Fibroblast of skin of scalp (primary cell): ENCODE data around the gene PIK3R1.
A peak's percentile ranks its signal among the peaks of the same experiment; 100 is the strongest.
"Not testable (repeated sequence)": the region's sequence is repeated elsewhere in the genome, so short reads cannot be mapped to it uniquely, and the experiment has no call there.

ENCODE experiments used
- DNase-seq: peaks from one replicate; pipeline ENCODE4 v3.0.0-alpha.2; 2013

PIK3R1 gene

DNA sequence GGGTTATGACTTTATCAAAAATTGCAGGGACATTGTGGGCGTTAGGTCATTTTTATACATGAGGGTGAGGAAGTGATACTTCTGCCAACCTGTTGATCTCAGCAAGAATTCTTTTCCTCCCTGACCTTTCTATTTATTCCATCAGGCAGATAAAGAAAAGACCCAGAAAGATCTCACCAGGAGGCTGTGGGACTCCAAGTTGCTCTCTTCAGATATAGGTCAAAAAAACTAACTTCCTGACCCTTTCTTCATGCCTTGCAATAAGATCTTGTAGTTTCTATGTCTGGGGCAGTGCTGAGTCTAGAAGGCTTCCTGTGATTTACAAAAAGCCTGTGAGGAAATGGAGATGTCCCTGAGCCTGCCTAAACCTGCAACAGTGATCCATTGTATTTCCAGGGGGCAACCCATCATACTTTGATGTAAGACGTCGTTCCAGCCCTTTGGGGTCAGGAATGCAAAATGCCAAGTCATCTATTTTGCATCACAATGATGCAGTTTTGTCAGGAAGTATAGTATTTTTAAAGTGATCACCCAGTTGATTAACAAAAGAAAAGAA lies 22.0 kb upstream of the PIK3R1 start:
- no peak for DNase-seq

DNA sequence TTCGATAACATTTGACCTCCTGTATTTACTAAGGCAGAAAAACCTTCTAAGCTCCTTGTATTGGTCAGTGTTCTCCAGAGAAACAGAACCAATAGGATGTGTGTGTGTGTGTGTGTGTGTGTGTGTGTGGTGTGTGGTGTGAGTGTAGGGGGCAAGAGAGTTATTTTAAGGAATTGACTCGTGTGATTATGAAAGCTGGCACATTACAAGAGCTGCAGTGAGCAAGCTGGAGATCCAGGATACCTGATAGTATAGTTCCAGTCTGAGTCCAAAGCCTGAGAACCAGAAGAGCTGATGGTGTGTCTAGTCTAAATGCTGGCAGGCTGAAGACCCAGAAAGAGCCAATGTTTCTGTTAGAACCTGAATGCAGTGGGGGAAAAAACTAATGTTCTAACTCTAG lies 21.2 kb upstream of the PIK3R1 start:
- DNase-seq: no peak

DNA sequence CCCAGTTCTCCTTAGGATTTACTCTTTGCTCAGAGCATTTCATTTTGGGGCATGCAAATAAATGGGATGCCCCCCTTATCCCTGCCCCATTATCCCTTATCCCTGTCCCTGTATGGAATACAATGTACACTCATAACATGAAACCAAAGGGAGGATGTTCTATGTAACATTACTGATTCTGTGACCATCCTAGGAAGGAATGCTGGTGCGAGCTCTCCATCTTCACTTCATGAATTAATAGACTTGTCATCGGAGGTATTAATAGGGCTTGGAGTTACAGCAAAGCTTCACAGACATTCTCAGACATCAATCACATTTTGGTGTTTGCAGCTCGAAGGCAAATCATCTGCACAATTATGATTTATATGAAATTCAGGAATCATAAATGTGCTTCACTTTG lies 20.4 kb upstream of the PIK3R1 start:
- DNase-seq: no peak

DNA sequence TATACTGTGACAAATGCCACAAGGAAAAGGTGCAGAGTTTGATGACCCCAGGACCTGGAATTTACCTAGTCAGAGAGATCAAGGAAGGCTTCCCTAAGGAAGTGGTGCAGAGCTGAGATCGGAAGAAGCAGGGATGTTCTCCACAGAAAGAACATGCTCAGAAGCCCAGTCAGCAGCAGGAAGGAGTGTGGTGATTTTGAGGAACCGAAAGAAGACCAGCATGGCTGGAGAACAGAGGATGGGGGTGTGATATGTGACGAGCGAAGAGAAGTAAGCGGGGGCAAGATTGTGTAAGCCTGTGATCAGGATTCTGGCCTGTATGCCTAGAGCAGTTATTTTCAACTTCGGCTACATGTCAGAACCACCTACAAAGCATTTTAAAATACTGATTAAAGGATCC lies 18.7 kb upstream of the PIK3R1 start:
- DNase-seq: no peak

DNA sequence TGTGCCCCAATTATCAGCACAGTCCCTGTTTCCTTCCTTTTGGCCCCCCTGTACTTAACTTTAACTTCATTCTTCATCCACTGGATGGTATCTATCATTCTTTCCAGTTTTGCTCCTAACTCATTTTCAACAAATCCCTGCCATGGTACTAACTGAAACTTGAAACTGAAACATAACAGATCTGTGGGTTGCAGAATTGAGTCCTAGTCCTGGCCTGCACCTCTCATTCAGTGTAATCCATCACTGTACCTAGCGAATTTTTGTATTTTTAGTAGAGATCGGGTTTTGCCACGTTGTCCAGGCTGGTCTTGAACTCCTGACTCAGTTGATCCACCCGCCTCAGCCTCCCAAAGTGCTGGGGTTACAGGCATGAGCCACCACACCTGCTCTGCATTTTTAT lies 15.3 kb upstream of the PIK3R1 start:
- no peak for DNase-seq

- not testable (repeated sequence) for DNase-seq
Measured at GRCh38 chr5:68210654-68211053, 4.9 kb upstream of the PIK3R1 start.

- peak; percentile 4 for DNase-seq
Measured at GRCh38 chr5:68214482-68215207, 911 bp upstream of the PIK3R1 start.

- DNase-seq: no peak
Measured at GRCh38 chr5:68215898-68216244, 315 bp downstream of the PIK3R1 start.

- peak; percentile 29 for DNase-seq
Measured at GRCh38 chr5:68216245-68217046, 890 bp downstream of the PIK3R1 start.

GRCh38 chr5:68217047-68217355 lies 1.4 kb downstream of the PIK3R1 start:
- no peak for DNase-seq

- peak; percentile 13 for DNase-seq
Measured at GRCh38 chr5:68217528-68217927, 2.0 kb downstream of the PIK3R1 start.

DNA sequence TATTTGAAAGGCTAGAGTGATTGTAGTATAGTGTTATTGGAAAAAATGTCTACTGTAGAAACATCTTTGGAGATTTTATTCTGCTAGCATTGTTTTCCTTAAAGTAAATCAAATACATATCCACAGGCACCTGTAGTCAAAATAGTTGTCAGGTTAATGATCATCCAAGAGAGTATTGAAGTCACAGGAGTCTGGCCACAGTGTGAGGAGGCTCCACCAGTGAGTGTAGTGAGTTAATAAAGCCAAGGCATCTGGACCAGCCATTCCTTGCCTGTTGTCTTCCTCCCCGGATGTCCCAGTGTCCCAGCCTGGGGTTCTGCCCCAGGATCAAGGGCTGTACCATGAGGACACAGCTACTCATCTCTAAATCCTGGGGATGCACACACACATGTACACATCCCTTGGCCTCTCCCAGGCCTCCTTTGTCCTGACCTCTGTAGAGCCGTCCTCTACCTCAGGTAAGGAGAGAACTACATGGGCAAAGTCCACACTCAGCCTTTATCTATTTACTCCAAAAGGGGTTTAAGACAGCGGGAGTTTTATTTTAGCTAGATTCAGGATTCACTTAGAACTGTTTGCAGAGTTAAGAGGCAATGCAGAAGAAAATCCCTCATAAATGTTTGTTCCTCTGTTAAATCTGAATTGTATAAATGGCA lies 3.7 kb downstream of the PIK3R1 start:
- no peak for DNase-seq

DNA sequence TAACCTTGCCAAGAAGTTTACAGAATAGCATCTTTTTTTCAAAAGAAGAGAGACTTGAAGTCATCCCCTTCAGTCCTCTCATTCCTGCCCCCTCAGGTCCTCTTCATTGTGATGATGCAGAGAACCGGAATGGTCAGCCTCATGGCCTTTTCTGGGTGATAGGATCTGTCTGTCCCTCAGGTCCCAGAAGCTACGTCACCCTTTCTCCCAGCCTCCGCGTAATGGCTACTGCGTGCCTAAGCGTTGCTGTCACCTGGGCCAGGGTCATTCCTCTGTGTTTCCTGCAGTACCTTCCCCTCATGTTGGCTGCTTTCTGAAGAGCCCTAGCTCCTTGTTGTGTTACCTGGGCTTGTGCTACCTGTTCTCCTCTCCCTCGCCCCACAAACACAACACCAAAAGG lies 4.7 kb downstream of the PIK3R1 start:
- DNase-seq: no peak

- DNase-seq: no peak
Measured at GRCh38 chr5:68220914-68221313, 5.4 kb downstream of the PIK3R1 start.

DNA sequence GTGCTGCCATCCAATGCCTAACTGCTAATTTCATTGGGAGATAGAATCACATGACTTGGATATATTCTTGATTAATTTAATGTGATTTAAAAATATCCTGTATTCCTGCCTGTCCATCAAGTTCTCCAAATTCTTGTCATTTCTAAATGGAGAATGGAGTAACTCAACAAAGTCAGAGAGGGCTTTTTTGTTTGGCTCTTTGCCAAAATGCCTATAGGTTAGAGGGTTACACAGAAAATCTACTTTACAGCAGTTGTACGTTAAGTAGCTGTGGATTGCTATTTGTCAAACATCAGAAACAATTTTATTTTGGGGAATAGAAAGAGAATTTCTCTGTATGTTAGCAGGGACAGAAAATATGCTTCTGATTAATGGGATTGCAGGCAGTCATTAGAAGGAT lies 5.9 kb downstream of the PIK3R1 start:
- no peak for DNase-seq

GRCh38 chr5:68222310-68222709 lies 6.8 kb downstream of the PIK3R1 start:
- no peak for DNase-seq

GRCh38 chr5:68222824-68223354 lies 7.3 kb downstream of the PIK3R1 start:
- DNase-seq: no peak

DNA sequence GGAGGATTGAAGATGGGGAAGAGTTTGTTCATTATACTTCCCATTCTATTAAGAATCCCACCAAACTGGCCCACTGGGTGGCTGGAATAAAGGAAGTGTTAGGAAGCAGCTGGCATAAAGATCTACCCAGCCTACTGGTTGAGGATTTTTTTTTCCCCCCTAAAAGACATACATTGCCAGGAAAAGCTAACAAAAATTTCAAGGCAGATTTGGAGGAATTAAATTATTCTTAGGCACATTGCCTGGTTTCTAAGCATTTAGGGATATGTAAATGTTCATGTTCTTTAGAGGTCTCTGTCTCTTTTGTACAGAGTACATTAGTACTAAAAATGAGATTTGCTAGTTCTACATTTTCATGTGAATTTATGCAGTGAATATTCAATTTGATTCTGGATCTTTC lies 8.3 kb downstream of the PIK3R1 start:
- DNase-seq: no peak

DNA sequence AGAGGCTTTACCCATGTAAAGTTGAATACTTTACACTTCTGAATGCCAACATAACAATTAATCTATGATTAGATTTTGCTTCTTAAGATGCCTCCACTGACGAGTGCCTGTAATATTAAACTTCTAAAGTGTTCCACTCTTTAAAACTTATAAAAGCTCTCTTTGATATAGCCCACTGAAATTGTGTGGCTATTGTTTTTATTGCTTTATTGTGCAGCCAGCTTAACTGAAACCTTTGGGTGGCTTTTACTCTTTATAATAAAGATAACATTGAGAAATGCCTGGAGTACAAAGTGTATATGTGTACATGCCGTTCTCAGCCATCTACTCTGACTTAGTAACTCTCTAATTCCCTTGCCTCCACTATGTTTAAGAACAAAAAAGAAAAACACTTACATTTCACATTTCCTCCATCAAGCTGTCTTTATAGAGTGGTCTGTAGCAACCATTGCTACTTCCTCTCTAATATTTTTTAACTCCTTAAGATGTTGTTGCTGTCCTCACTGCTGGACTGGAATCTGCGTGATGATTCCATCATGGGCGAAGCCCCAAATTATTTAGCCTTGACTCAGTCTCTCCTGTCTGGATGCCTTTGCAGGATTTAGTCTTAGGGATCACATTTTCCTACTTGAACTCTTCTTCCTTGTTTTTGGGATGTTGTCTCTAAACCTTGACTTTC lies 9.1 kb downstream of the PIK3R1 start:
- no peak for DNase-seq

GRCh38 chr5:68225188-68225910 lies 9.8 kb downstream of the PIK3R1 start:
- peak; percentile 93 for DNase-seq

DNA sequence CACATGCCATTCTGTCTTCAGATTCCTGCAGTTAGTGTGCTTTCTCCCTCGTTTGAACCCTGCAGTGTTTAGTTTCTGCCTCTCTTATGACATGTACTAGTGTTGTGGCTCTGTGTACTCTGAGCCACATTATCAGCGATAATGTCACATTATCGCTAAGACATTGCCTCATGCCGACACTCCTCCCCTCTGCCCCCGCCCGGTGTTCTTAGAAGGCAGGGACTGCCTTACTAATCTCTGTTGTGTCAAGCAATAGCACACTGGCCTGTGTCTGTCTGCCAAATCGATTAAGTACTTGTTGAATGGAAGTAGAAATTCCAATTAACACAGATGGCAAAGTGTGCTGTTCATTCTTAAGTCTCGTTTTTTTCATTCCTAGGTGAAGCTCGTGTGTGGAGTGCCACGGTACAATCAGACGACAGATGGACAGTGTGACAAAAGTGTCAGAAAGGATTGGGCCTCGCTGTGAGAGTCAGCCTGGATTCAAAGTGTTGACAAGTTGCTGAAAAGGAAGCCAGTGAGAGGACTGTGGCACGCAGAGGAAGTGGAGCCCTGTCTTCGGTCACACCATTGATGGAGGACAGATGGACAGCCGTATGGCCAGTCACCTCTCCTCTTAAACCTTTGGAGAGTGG lies 10.5 kb downstream of the PIK3R1 start:
- no peak for DNase-seq
